MV-4-11 (cell line): ENCODE data around the gene HELZ2.

Experiments used
- DNase-seq: peaks from one replicate; lab custom pipeline; 2025; lab: John Stamatoyannopoulos, UW

Gene HELZ2

DNA sequence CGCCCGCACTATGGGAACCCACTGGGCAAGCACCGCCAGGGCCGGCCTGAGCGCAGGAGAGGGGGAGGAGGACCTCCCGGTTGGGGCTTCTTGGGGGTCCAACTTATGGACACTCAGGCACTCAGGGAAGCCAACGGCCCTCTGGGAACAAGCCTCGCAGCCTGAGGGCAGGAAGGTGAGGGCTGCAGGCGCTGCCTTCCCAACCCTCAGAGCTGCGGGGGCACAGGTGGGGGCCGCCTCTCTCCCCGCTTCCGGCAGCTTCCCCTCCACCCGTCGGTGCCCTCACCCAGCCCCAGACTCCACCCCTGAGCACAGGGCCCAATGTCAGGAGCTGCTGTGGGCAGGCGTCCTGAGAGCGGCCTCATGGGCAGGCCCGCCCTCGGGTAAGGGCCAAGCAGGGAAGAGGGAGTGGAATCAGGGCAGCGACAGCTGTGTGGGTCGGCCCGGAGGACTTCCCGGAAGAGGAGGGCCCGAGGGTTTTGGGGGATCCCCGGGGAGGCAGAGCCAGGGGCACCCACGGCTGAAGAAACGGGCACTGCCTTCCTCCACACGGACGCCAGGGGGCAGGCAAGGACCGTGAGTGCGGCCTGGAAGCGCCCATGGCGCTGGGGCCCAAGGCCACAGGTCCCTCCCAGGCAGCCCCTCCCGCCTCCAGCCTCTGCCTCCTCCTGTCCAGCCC is 36.4 kb downstream of the HELZ2 start:
- peak; percentile 97 for DNase-seq

DNA sequence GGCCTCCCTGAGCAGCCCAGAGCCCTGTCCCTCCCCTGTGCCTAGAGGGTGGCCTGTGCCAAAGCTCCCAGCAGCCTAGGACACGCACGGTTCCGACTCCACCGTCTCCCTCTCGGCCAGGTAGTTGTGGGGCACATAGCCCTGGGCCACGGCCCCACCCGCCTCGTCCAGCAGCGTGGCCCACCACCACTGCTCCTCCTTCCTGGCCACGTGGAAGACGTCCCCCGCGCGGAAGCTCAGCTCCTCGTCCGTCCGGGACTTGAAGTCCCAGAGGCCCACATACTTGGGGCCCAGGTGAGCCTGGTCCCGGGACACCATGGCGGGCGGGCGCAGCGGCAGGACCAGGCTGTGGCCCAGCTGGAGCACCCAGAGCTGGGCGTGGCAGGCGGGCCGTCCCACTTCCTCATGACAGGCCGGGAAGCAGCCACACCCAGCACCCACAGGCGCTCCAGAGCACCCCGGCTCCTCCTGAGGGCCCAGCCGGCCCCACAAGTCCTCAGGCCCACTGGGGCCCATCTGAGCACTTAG is 37.0 kb downstream of the HELZ2 start, which contains the start of gene PTK6:
Gene PTK6, minus strand, starts transcription at position 380 of the 528 bp plus-strand sequence. Its CDS starts 62 bp downstream, at position 318.
- peak; percentile 80 for DNase-seq

DNA sequence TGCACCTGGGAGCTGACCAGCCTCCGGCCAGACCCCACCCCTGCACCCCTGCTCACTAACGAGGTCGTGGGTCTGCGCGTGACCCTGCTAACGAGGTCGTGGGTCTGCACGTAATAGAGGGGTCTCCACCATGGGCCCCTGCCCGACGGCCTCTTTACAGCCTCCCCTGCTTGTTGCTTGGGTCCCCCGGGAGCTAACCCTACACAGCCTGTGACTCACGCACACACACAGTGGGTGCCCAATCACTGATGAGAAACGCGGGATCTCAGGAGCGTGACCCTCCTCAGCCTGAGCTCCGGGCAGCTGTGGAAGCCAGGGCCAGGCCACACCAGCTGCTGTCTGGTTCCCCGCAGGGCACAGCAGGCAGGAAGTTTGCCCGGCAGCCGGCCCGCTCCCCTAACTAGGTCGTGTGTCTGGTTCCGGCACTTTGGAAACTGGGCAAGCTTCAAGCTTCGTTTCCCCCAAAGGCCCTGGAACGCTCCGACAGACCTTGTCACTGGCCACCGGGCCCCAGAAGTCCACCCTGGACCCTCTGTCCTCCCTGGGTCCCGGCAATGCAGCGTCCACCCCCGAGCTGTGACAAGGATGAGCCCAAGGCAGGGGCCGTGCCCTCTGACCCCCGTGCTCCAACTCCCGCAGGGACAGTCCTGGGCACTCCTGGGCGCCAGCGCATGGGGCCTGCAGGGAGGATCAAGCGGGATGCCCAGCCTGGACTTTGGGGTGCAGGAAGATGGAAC is 37.6 kb downstream of the HELZ2 start:
- peak; percentile 54 for DNase-seq

DNA sequence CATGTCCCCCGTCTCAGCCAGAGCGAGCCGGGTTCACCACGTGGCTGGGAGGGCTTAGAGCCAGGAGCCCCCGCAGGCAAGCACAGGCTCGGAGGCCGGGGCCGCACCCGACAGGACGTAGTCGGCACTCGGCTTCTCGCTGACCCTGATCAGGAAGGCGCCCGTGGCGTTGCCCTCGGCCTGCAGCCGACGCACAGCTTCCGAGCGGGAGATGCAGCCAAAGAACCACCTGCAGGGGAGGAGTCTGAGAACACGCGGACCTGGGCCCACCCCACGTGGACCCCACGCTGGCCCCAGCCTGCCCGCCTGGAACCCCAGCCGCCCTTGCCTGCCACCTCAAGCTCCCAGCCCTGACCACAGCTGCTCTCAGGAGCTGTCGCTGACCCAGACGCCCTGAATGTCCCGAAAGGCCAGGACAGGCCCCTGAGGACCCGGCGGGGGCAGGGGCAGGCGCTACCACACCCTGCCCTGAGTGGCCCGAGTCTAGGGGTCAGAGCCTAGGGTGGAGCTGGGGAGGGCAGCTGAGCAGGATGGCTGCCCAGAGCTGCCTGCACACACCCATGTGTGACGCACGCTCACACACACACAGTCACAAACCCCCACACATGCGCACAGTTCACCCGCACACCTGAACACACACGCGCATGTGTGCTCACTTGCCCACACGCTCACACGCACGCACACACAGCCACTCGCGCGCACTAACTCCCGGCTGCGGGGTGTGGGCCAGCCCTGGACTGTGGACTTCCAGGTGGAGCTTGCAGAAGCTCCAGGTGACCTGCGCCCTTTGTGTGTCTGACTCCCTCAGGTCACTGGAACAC is 39.0 kb downstream of the HELZ2 start:
- peak; percentile 1 for DNase-seq

DNA sequence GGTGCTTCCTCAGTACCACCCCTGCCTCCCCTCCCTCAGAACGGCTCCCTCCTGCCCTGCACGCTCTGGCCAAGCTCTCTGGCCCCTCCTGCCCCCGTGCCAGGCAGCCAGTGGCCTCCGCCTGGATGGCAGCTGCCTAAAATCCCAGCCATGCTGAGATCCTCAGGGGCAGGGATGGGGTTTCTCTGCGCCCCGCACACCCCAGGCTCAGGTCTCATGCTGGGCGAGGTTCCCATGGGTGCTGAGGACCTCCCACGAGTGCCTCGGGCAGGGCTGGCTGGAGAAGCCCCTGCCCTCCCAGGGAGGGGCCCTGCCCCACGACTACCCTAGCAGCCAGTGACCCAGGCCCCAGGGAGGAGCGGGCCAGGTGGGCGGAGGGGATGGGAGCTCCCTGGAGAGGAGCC is 39.6 kb downstream of the HELZ2 start:
- DNase-seq = no peak

DNA sequence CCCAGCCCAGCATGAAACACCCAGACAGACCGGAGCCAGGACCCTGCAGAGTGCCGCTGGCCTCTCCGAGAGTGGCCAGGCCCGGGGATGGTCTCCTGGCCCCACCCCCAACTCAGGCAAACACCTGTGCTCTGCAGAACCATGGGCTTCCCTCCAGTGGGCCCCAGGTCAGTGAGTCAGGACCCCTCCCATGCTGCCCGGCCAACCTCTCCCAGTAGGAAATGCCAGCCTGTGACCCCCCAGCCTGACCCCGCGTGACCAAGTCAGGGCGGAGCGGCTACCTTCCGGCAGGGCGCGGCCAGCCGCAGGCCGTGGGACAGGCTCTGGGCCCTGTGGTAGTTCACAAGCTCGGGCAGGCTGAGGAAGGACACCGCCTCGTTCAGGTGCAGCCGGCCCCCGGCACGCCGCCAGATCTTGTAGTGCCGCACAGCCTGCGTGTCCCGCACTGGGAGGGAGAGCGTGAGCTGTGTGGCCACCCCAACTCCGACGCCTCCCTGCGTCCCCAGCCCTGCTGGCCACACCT is 40.1 kb downstream of the HELZ2 start:
- DNase-seq = no peak

DNA sequence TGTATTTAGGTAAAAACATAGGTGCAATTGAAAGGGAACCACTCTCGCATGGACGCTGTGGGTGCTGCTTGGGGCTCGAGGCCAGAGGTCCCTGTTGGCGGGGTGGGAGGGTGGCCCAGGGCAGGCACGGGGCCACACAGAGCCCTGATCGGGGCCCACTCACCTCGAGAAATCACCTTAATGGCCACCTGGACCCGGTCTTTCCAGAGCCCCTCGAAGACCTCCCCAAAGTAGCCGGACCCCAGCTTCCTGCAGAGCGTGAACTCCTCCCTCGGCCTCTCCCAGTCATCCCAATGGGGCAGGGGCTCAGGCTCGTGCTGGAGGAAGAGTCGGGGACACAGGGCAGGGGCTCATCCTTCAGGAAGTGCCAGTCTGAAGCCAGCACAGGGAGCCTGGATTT is 40.7 kb downstream of the HELZ2 start:
- DNase-seq = no peak

DNA sequence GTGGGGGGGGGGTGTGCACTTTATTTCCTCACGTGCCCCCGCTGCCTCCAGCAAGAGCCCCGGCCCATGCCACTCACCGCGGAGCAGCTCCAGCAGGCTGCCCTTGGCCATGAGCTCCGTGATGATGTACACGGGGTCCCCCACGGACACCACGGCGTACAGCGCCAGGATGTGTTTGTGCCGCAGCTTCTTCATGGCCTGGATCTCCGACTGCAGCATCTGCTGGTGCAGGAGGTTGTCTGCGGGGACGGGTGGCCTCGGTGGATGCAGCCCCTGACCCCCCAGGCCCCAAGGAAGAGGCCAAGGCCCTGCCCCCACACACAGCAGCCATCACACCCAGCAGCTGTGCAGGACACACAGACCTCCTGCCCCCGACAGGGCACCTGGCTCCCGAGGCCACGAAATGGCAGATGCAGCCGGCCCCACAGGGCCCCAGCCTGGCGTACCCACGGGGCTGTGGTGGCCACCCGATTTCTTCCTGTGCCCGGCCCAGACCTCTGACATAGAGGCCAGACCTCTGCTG is 41.5 kb downstream of the HELZ2 start:
- no peak for DNase-seq

DNA sequence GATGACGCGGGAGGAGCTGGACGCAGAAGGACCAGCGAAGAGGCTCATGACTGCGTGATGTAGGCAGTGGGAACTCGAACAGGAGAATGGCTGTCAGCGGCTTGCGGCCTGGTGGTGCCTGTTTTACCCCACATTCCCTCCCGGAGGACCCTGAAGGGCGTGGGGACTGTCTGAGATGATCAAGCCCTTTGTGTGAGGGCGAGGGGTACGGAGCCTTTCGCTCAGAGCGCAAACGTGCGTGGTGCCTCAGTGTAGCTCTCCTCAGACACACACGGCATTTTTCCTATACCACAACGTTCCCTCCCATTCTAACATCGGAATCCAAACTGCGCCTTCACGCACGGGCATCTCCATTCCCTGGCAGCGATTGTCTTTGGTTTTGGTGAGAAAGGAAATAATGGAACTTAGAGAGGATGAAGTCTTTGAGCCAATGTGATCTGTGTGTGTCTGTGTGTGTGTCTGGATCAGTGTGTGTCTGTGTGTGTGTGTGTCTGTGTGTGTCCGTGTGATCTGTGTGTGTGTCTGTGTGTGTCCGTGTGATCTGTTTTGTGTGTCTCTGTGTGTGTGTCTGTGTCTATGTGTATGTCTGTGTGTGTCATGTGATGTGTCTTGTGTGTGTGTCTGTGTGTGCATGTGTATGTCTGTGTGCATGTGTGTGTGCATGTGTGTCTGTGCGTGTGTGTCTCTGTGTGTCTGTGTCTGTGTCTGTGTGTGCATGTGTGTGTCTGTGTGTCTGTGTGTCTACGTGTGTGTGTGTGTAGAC is 42.2 kb downstream of the HELZ2 start:
- no peak for DNase-seq

DNA sequence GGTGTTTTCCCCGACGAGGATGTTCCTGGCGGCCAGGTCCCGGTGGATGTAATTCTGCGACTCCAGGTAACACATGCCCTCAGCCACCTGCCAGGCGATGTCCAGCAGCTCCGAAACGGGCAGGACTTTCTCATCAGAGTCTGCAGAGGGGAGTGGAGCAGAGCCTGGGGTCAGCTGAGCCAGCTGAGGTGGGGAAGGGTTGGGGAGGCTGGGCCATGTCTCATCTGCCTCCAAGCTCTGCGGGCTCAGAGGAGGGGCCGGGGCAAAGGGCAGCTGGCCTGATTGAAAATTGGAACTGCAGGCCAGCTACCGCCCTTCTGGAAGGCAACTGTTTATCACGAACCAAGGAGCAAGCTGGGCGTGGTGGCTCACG is 43.3 kb downstream of the HELZ2 start:
- DNase-seq = no peak

DNA sequence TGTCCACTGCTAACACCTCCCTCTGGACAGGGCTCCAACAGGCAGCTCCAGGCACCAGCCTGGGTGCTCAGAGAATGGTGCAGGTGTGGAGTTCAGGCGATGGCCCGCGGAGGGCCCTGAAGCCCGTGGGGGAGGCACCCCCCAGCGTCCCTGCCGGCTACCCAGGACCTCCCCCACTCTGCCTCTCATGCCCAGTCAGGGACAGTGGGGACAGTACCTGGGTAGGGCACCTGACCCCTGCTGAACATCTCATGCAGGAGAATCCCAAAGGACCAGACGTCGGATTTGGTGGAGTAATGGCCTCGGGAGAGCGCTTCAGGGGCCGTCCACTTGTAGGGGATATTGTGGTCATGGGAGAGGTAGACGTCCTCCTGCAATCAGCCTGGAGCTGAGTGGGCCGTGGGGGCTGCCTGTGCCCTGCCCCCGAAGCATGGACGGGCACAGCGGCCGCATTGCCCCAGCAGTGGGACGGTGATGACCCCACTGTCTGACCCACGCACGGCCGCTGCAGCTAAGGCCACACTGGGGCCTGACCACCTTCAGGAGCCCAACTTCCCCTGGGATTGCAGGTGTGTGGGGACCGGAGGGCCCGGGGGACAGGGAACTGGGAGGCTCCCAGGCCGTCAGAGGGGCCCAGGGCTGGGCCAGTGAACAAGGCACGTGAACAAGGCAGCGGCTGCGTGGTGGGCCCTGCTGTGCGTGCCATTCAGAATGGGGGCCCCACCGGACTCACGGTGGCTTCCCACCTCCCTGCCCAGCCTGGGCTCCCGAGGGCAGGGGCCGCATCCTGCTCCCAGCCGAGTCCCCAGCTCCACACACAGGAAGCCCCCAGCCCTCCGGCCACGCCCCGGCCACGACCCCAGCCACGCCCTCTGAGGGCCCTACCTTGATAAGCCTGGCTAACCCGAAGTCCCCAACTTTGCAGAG is 43.9 kb downstream of the HELZ2 start:
- no peak for DNase-seq

DNA sequence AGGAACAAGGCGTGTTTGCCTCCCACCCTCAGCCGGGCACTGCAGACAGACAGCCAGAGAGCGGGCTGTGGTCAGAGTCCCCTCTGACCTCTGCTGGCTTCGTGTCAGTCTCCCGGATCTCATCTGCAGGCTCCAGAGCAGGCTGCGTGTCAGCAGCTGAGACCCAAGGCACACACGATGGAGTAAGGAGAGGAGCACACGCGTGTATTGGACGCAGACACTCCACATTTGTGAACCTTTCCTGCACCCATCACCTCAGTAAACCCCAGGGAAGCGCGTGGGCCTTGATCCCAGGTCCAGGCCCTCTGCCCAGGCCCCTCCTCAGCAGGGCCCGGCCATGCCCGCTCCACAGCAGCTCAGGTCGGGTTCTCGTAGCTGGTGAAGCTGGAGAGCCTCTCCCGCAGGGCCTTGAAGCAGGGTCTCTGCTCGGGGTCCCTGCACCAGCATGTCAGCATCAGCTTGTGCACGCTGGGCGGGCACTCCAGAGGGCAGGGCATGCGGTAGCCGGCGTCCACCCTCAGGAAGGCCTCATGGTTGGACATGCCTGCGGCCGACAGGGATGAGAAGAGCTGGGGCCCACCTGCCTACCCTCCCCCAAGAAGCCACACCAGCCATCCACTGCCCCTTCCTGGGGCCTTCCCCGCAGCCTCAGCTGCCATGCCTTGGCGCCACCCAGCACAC is 44.7 kb downstream of the HELZ2 start:
- no peak for DNase-seq

DNA sequence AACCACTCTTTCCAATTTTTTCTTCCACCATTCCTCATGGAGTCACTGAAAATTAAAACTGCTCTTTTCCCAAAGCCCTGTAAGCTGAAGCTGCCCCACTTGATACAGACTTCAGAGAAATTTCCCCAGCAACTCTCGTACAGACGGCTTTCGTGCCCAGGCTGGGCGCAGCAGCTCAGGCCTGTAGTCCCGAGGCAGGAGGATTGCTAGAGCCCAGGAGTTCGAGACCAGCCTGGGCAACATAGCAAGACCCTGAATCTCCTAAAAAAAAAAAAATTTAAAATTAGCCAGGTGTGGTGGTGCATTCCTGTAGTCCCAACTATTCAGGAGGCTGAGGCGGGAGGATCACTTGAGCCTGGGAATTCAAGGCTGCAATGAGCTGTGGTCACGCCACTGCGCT is 46.9 kb downstream of the HELZ2 start:
- DNase-seq = no peak

DNA sequence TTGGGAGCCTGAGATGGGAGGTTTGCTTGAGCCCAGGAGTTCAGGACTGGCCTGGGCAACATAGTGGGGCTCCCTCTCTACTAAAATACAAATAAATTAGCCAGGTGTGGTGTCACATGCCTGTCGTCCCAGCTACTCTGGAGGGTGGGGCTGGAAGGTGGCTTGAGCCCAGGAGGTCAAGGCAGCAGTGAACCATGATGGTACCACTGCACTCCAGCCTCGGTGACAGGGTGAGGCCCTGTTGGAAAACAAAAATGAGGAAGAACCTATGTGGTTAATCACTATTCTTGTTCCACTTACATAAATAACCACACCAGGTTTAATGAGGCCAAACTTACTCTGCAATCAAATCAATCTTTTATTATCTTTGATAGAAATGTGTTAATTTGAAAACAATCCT is 48.1 kb downstream of the HELZ2 start:
- DNase-seq = peak; percentile 17

DNA sequence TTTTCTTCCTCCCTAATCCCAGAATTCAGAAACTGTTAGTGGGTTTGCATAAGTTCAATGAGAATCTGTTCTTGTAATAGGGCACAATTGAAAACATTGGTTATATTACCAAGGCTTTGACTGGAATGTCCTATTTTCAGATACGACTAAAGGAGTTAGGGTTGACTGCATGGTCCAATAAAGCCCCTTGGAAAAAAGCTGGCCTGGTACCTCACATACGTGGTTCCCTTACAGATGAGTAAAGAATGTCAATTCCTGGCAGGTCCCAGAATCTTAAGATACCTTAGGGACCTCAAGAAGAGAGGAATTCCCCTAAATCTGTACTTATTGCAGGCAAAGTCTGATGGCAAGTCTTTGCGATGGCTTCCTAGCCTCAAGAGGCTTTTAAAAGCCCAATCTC is 48.9 kb downstream of the HELZ2 start:
- DNase-seq = no peak
